ENCODE results near the gene HNMT.

The HNMT gene

GRCh38 chr2:137998503-137998902, 34.2 kb downstream of the HNMT start:
- no CpG with 5 or more reads among the region's 1 CpG for WGBS (ENCODE audit: extremely low coverage, insufficient coverage, low lambda C conversion rate)
- no peaks in the 10 kb centered on the region for H3K79me2 ChIP-seq (ENCODE audit: control insufficient read depth, insufficient read depth, low read length)
- H3K27me3 ChIP-seq (ENCODE audit: insufficient read depth, low read length, poor library complexity) = no peaks in the 10 kb centered on the region
- no peaks in the 10 kb centered on the region for H3K4me1 ChIP-seq (ENCODE audit: control insufficient read depth, low read depth, low read length)
- no peak overlapping the region for H3K18ac ChIP-seq (ENCODE audit: low read length)
- no peaks in the 10 kb centered on the region for H3K36me3 ChIP-seq (ENCODE audit: control insufficient read depth, insufficient read depth, low read length)
- no peak overlapping the region for H3K56ac ChIP-seq (ENCODE audit: low read length)
- H2AK5ac ChIP-seq (ENCODE audit: low read length) = no peak overlapping the region
- H2BK5ac ChIP-seq (ENCODE audit: low read length) = no peak overlapping the region
- no peak overlapping the region for H4K8ac ChIP-seq (ENCODE audit: low read depth, low read length)
- DNase-seq = no peak
- no peak overlapping the region for H2BK120ac ChIP-seq (ENCODE audit: low read depth, low read length)
- H3K9ac ChIP-seq (ENCODE audit: low read length) = no peak overlapping the region
- no peak overlapping the region for H4K5ac ChIP-seq (ENCODE audit: low read length)
- H2BK15ac ChIP-seq (replicated peaks; ENCODE audit: low read depth) = no peak overlapping the region
- H3K27ac ChIP-seq (ENCODE audit: low read depth, low read length) = no peak overlapping the region
- H3K4me2 ChIP-seq (ENCODE audit: low read length) = no peak overlapping the region
- no peak overlapping the region for H3K4me3 ChIP-seq (ENCODE audit: low read length)
- no peaks in the 10 kb centered on the region for H3K79me1 ChIP-seq (ENCODE audit: low read length)
- H3K4ac ChIP-seq (ENCODE audit: low read depth, low read length) = no peak overlapping the region
- H3K23ac ChIP-seq (ENCODE audit: low read length) = no peak overlapping the region

- Histone ChIP-seq H4K5ac (ENCODE audit: low read length) (no peak overlapping the region), H3K18ac (ENCODE audit: low read length) (no peak overlapping the region), H3K79me2 (ENCODE audit: control insufficient read depth, insufficient read depth, low read length) (no peaks in the 10 kb centered on the region), H2BK5ac (ENCODE audit: low read length) (no peak overlapping the region), H3K27ac (ENCODE audit: low read depth, low read length) (no peak overlapping the region), H3K4me2 (ENCODE audit: low read length) (no peak overlapping the region), H3K4me1 (ENCODE audit: control insufficient read depth, low read depth, low read length) (no peaks in the 10 kb centered on the region), H3K79me1 (ENCODE audit: low read length) (no peaks in the 10 kb centered on the region), H3K27me3 (ENCODE audit: insufficient read depth, low read length, poor library complexity) (no peaks in the 10 kb centered on the region), H3K36me3 (ENCODE audit: control insufficient read depth, insufficient read depth, low read length) (no peaks in the 10 kb centered on the region), H3K4ac (ENCODE audit: low read depth, low read length) (no peak overlapping the region), H3K56ac (ENCODE audit: low read length) (no peak overlapping the region), H3K4me3 (ENCODE audit: low read length) (no peak overlapping the region), H4K8ac (ENCODE audit: low read depth, low read length) (no peak overlapping the region), H2BK15ac (replicated peaks; ENCODE audit: low read depth) (no peak overlapping the region), H2AK5ac (ENCODE audit: low read length) (no peak overlapping the region), H3K23ac (ENCODE audit: low read length) (no peak overlapping the region), H3K9ac (ENCODE audit: low read length) (no peak overlapping the region), H2BK120ac (ENCODE audit: low read depth, low read length) (no peak overlapping the region)
- no CpG with 5 or more reads among the region's 1 CpG for WGBS (ENCODE audit: extremely low coverage, insufficient coverage, low lambda C conversion rate)
- no peak for DNase-seq
Observed at GRCh38 chr2:137999273-137999672, 35.0 kb downstream of the HNMT start.

- Histone ChIP-seq H3K56ac (ENCODE audit: low read length) (no peak overlapping the region), H3K36me3 (ENCODE audit: control insufficient read depth, insufficient read depth, low read length) (no peaks in the 10 kb centered on the region), H2AK5ac (ENCODE audit: low read length) (no peak overlapping the region), H3K4me3 (ENCODE audit: low read length) (no peak overlapping the region), H2BK5ac (ENCODE audit: low read length) (no peak overlapping the region), H3K23ac (ENCODE audit: low read length) (no peak overlapping the region), H3K4ac (ENCODE audit: low read depth, low read length) (no peak overlapping the region), H3K79me1 (ENCODE audit: low read length) (no peaks in the 10 kb centered on the region), H4K8ac (ENCODE audit: low read depth, low read length) (no peak overlapping the region), H2BK15ac (replicated peaks; ENCODE audit: low read depth) (no peak overlapping the region), H3K18ac (ENCODE audit: low read length) (no peak overlapping the region), H3K9ac (ENCODE audit: low read length) (no peak overlapping the region), H4K5ac (ENCODE audit: low read length) (no peak overlapping the region), H3K27ac (ENCODE audit: low read depth, low read length) (no peak overlapping the region), H3K4me1 (ENCODE audit: control insufficient read depth, low read depth, low read length) (no peaks in the 10 kb centered on the region), H3K4me2 (ENCODE audit: low read length) (no peak overlapping the region), H2BK120ac (ENCODE audit: low read depth, low read length) (no peak overlapping the region), H3K27me3 (ENCODE audit: insufficient read depth, low read length, poor library complexity) (no peaks in the 10 kb centered on the region), H3K79me2 (ENCODE audit: control insufficient read depth, insufficient read depth, low read length) (no peaks in the 10 kb centered on the region)
- WGBS (ENCODE audit: extremely low coverage, insufficient coverage, low lambda C conversion rate) = no CpG with 5 or more reads among the region's 1 CpG
- DNase-seq = no peak
Observed at GRCh38 chr2:138000009-138000408, 35.7 kb downstream of the HNMT start.

GRCh38 chr2:138000796-138001195, 36.5 kb downstream of the HNMT start:
- Histone ChIP-seq H4K5ac (ENCODE audit: low read length) (no peak overlapping the region), H3K56ac (ENCODE audit: low read length) (no peak overlapping the region), H3K9ac (ENCODE audit: low read length) (no peak overlapping the region), H3K79me1 (ENCODE audit: low read length) (no peaks in the 10 kb centered on the region), H4K8ac (ENCODE audit: low read depth, low read length) (no peak overlapping the region), H3K4me1 (ENCODE audit: control insufficient read depth, low read depth, low read length) (no peaks in the 10 kb centered on the region), H3K4me2 (ENCODE audit: low read length) (no peak overlapping the region), H2BK120ac (ENCODE audit: low read depth, low read length) (no peak overlapping the region), H2BK15ac (replicated peaks; ENCODE audit: low read depth) (no peak overlapping the region), H3K27me3 (ENCODE audit: insufficient read depth, low read length, poor library complexity) (no peaks in the 10 kb centered on the region), H3K79me2 (ENCODE audit: control insufficient read depth, insufficient read depth, low read length) (no peaks in the 10 kb centered on the region), H2BK5ac (ENCODE audit: low read length) (no peak overlapping the region), H3K36me3 (ENCODE audit: control insufficient read depth, insufficient read depth, low read length) (no peaks in the 10 kb centered on the region), H3K23ac (ENCODE audit: low read length) (no peak overlapping the region), H3K27ac (ENCODE audit: low read depth, low read length) (no peak overlapping the region), H3K4me3 (ENCODE audit: low read length) (no peak overlapping the region), H2AK5ac (ENCODE audit: low read length) (no peak overlapping the region), H3K18ac (ENCODE audit: low read length) (no peak overlapping the region), H3K4ac (ENCODE audit: low read depth, low read length) (no peak overlapping the region)
- DNase-seq = no peak

- H3K79me1 ChIP-seq (ENCODE audit: low read length) = no peaks in the 10 kb centered on the region
- no peak overlapping the region for H2BK15ac ChIP-seq (replicated peaks; ENCODE audit: low read depth)
- H3K9ac ChIP-seq (ENCODE audit: low read length) = no peak overlapping the region
- H2BK5ac ChIP-seq (ENCODE audit: low read length) = no peak overlapping the region
- no peak overlapping the region for H3K27ac ChIP-seq (ENCODE audit: low read depth, low read length)
- H3K56ac ChIP-seq (ENCODE audit: low read length) = no peak overlapping the region
- no peaks in the 10 kb centered on the region for H3K36me3 ChIP-seq (ENCODE audit: control insufficient read depth, insufficient read depth, low read length)
- no peak overlapping the region for H3K4ac ChIP-seq (ENCODE audit: low read depth, low read length)
- no peak overlapping the region for H3K18ac ChIP-seq (ENCODE audit: low read length)
- H2AK5ac ChIP-seq (ENCODE audit: low read length) = no peak overlapping the region
- no peaks in the 10 kb centered on the region for H3K79me2 ChIP-seq (ENCODE audit: control insufficient read depth, insufficient read depth, low read length)
- H3K4me2 ChIP-seq (ENCODE audit: low read length) = no peak overlapping the region
- H3K27me3 ChIP-seq (ENCODE audit: insufficient read depth, low read length, poor library complexity) = no peaks in the 10 kb centered on the region
- no peak overlapping the region for H3K23ac ChIP-seq (ENCODE audit: low read length)
- no peak overlapping the region for H2BK120ac ChIP-seq (ENCODE audit: low read depth, low read length)
- H4K5ac ChIP-seq (ENCODE audit: low read length) = no peak overlapping the region
- WGBS (ENCODE audit: extremely low coverage, insufficient coverage, low lambda C conversion rate) = no CpG with 5 or more reads among the region's 1 CpG
- no peaks in the 10 kb centered on the region for H3K4me1 ChIP-seq (ENCODE audit: control insufficient read depth, low read depth, low read length)
- H3K4me3 ChIP-seq (ENCODE audit: low read length) = no peak overlapping the region
- no peak for DNase-seq
- no peak overlapping the region for H4K8ac ChIP-seq (ENCODE audit: low read depth, low read length)
Observed at GRCh38 chr2:138003411-138003810, 39.1 kb downstream of the HNMT start.

- no peak overlapping the region for H3K4me2 ChIP-seq (ENCODE audit: low read length)
- H3K4me1 ChIP-seq (ENCODE audit: control insufficient read depth, low read depth, low read length) = no peaks in the 10 kb centered on the region
- no peak overlapping the region for H3K23ac ChIP-seq (ENCODE audit: low read length)
- H3K79me2 ChIP-seq (ENCODE audit: control insufficient read depth, insufficient read depth, low read length) = no peaks in the 10 kb centered on the region
- no peak overlapping the region for H4K5ac ChIP-seq (ENCODE audit: low read length)
- DNase-seq = no peak
- H3K79me1 ChIP-seq (ENCODE audit: low read length) = no peaks in the 10 kb centered on the region
- no peak overlapping the region for H2AK5ac ChIP-seq (ENCODE audit: low read length)
- H3K9ac ChIP-seq (ENCODE audit: low read length) = no peak overlapping the region
- H2BK120ac ChIP-seq (ENCODE audit: low read depth, low read length) = no peak overlapping the region
- no peak overlapping the region for H3K18ac ChIP-seq (ENCODE audit: low read length)
- H3K4ac ChIP-seq (ENCODE audit: low read depth, low read length) = no peak overlapping the region
- H3K36me3 ChIP-seq (ENCODE audit: control insufficient read depth, insufficient read depth, low read length) = no peaks in the 10 kb centered on the region
- H4K8ac ChIP-seq (ENCODE audit: low read depth, low read length) = no peak overlapping the region
- no peaks in the 10 kb centered on the region for H3K27me3 ChIP-seq (ENCODE audit: insufficient read depth, low read length, poor library complexity)
- H2BK5ac ChIP-seq (ENCODE audit: low read length) = no peak overlapping the region
- no peak overlapping the region for H2BK15ac ChIP-seq (replicated peaks; ENCODE audit: low read depth)
- no peak overlapping the region for H3K27ac ChIP-seq (ENCODE audit: low read depth, low read length)
- no CpG with 5 or more reads among the region's 2 CpGs for WGBS (ENCODE audit: extremely low coverage, insufficient coverage, low lambda C conversion rate)
- H3K4me3 ChIP-seq (ENCODE audit: low read length) = no peak overlapping the region
- H3K56ac ChIP-seq (ENCODE audit: low read length) = no peak overlapping the region
Observed at GRCh38 chr2:138007431-138007830, 43.2 kb downstream of the HNMT start.
